ENCODE results near the gene GINS3. TPM values are rescaled to one million over a fixed set of nuclear protein-coding genes. Genes with fewer than 3 reads are reported as not detected.
"Not testable (repeated sequence)": the region's sequence is repeated elsewhere in the genome, so short reads cannot be mapped to it uniquely, and the experiment has no call there.

Gene GINS3
- total RNA-seq, 2 donors from 2014 or later, result 5.8 to 7.1 TPM

DNA sequence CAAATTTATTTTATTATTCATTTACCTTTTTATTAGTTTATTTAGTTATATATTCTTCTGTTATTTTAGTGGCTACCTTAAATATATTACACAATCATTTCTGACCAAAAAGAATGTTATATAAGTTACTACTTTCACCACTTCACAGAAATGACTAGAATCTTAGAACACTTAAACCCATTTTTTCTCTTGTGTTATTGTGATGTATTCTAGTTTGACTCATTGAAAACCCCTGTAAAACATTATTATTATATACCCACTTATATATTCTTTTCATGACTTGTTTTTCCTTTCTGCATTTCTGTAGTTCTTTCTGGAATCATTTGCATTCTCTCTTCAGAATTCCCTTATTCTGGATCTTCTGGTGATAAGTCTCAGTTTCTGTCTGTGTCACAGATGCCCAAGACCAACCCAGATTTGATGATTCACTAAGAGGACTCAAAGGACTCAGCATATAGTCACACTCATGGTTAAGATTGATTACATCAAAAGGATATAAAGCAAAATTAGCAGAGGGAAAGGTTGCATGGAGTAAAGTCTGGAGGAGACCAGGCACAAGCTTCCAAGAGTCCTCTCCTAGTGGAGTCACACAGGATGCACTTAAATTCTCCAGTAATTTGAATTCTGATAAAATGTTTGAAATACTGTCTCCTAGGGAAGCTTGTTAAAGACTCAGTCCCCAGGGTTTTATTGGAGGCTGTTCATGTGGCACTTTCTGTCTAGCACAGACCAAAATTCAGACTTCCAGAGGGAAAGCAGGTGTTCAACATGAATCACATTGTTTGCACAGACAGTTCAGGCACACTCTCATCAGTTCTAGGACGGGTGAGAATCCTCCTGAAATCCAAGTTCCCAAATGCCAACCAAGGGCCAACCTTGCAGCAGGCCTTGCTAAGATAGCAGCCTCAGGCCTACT, 7.7 kb downstream of the GINS3 start:
- H3K36me3 ChIP-seq, result no peaks in the 10 kb centered on the region
- TF ChIP-seq, protein P1, sequence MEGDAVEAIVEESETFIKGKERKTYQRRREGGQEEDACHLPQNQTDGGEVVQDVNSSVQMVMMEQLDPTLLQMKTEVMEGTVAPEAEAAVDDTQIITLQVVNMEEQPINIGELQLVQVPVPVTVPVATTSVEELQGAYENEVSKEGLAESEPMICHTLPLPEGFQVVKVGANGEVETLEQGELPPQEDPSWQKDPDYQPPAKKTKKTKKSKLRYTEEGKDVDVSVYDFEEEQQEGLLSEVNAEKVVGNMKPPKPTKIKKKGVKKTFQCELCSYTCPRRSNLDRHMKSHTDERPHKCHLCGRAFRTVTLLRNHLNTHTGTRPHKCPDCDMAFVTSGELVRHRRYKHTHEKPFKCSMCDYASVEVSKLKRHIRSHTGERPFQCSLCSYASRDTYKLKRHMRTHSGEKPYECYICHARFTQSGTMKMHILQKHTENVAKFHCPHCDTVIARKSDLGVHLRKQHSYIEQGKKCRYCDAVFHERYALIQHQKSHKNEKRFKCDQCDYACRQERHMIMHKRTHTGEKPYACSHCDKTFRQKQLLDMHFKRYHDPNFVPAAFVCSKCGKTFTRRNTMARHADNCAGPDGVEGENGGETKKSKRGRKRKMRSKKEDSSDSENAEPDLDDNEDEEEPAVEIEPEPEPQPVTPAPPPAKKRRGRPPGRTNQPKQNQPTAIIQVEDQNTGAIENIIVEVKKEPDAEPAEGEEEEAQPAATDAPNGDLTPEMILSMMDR (IDR thresholded peaks at IDR 0.05), result no peak
- no peaks in the 10 kb centered on the region for H3K4me1 ChIP-seq
- no peaks in the 10 kb centered on the region for H3K27me3 ChIP-seq
- no peak overlapping the region for H3K27ac ChIP-seq
- H3K9me3 ChIP-seq, result no peaks in the 10 kb centered on the region
- H3K4me3 ChIP-seq, result no peak overlapping the region
- no peak for DNase-seq (ENCODE audit: low spot score)

DNA sequence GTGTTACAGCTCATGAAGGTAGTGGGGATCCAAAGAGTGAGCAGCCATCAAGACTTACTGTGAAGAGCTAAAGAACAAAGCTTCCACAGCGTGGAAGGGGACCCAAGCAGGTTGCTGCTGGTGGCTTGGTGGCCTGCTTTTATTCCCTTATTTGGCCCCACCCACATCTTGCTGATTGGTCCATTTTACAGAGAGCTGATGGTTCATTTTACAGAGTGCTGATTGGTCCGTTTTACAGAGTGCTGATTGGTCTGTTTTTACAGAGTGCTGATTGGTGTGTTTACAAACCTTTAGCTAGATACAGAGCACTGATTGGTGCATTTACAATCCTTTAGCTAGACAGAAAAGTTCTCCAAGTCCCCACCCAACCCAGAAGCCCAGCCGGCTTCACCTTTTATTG, 9.0 kb downstream of the GINS3 start:
- not testable (repeated sequence) for H3K27me3 ChIP-seq; DNase-seq (ENCODE audit: low spot score); H3K4me1 ChIP-seq

DNA sequence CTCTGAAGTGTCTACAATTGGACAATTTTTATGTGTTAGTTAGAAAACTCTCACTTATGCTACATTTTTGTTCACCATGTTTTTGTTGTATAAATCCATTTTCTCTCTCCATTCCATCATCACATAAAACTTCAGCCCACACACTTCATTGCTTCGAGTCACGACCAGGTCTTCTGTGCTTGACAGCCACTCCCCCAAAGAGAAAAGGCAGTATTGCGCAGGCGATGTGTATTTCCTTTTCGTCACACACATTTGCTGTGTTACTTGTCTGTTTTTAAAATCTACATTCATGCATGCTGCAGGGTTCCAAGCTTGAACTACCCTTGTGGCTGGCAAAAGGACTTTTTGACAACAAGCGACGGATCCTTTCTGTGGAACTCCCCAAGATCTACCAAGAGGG, 10.5 kb downstream of the GINS3 start:
- H3K4me1 ChIP-seq, result no peaks in the 10 kb centered on the region
- TF ChIP-seq, protein P1 (IDR thresholded peaks at IDR 0.05), result no peak

More for the DNA sequence above, 9.0 kb downstream of the GINS3 start:
- H3K9me3 ChIP-seq, H3K36me3 ChIP-seq, H3K27ac ChIP-seq, H3K4me3 ChIP-seq: not testable (repeated sequence)

DNA sequence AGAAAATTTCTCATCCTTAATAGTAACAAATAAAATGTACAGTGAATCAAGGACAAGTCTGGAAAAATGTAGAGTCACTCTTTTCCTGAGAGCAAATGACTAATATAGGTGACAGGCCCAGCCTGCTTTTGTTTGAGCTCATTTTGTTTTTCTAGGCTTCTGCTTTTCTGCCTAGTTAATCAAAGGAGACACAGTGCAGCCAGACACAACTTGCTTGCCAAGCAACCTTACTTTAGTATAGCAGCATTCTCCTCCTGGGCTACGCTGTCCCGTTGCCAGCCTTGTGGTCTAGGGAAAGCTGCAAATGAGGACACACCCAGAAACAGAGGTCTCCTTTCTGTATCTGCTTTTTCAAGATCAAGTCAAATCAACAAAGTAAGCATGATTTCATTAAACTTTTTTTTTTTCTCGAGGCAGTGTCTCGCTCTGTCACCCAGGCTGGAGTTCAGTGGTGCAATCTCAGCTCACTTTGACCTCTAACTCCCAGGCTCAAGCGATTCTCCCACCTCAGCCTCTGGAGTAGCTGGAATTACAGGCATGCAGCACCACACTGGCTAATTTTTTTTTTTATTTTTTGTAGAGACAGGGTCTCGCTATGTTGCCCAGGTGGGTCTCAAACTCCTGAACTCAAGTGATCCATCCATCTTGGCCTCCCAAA, 17.2 kb downstream of the GINS3 start:
- Histone ChIP-seq H3K27me3 (no peaks in the 10 kb centered on the region), H3K36me3 (no peaks in the 10 kb centered on the region), H3K4me1 (peaks cover 0 to 12% of the 10 kb centered on the region in 2 donors), H3K27ac (peak overlapping the region; percentile 84 to 94), H3K4me3 (no peak overlapping the region), H3K9me3 (no peaks in the 10 kb centered on the region)
- TF ChIP-seq, protein P1 (IDR thresholded peaks at IDR 0.05), result no peak
- no peak for DNase-seq (ENCODE audit: low spot score)

More for the DNA sequence above, 10.5 kb downstream of the GINS3 start:
- Histone ChIP-seq H3K27me3 (no peaks in the 10 kb centered on the region), H3K36me3 (no peaks in the 10 kb centered on the region), H3K27ac (no peak overlapping the region), H3K4me3 (no peak overlapping the region), H3K9me3 (no peaks in the 10 kb centered on the region)
- no peak for DNase-seq (ENCODE audit: low spot score)

DNA sequence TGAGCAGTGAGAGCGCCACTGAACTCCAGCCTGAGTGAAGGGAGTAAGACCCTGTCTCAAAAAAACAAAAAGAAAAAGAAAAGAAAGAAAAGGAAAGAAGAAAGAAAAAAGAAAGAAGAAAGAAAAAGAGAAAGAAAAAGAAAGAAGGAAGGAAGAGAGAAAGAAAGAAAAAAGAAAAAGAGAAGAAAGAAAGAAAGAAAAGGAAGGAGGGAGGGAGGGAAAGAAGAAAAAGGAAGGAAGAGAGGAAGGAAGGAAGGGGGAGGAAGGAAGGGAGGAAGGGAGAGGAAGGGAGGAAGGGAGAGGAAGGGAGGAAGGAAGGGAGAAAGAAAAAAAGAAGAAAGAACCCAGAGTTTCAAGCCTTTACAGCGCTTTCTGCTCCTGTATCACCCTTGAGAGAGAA, 19.1 kb downstream of the GINS3 start:
- Histone ChIP-seq H3K36me3 (no peaks in the 10 kb centered on the region), H3K4me3 (no peak overlapping the region), H3K9me3 (no peaks in the 10 kb centered on the region), H3K27me3 (no peaks in the 10 kb centered on the region), H3K27ac (peak overlapping the region; percentile 84 to 94), H3K4me1 (peaks cover 0 to 28% of the 10 kb centered on the region in 2 donors)
- TF ChIP-seq, protein P1 (IDR thresholded peaks at IDR 0.05), result no peak
- DNase-seq (ENCODE audit: low spot score), result no peak

Data from right atrium auricular region (tissue), 2 donors.